T-helper 2 cell treated with Interferon-gamma antibody and Interleukin-4, amounts not matched to agents 100 ng/mL and 5 ng/mL, for 36 hours (primary cell): ENCODE data around the gene TRPC5OS. TPM values are rescaled to one million over a fixed set of nuclear protein-coding genes. Genes with fewer than 3 reads are reported as not detected.

ENCODE experiments used
- intact Hi-C: fragments of 100-400 bp; cut with micrococcal nuclease; formaldehyde crosslinking; loops from one replicate; pipeline ENCODE4 v1.15.1; 2023
- total RNA-seq: library from RNA; stranded (reverse); gene quantifications from 2 replicates; pipeline ENCODE4 v1.2.3, GENCODE V29; 2022

Gene TRPC5OS
- total RNA-seq, result not detected in 2 replicates

- intact Hi-C loops, result no loop called here
Measured at GRCh38 chrX:111875881-111876280, at the start of gene TRPC5OS. Gene TRPC5OS (plus strand): TSS chrX:111876181. CDS start chrX:111901850, 25,669 bp downstream.

DNA sequence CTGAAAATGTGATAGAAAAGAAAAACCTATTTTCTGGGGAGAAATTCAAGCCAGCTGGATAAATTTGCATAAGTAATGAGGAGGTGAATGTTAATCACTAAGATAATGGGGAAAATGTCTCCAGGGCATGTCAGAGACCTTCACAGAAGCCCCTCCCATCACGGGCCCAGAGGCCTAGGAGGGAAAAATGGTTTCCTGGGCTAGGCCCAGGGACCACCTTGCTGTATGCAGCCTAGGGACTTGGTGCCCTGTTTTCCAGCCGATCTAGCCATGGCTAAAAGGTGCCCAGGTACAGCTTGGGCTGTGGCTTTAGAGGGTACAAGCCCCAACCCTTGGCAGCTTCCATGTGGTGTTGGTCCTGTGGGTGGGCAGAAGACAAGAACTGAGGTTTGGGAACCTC lies 46.6 kb upstream of the TRPC5OS start:
- intact Hi-C loops, result no loop called here

GRCh38 chrX:111830571-111830970 lies 45.4 kb upstream of the TRPC5OS start:
- intact Hi-C loops, result no loop called here

DNA sequence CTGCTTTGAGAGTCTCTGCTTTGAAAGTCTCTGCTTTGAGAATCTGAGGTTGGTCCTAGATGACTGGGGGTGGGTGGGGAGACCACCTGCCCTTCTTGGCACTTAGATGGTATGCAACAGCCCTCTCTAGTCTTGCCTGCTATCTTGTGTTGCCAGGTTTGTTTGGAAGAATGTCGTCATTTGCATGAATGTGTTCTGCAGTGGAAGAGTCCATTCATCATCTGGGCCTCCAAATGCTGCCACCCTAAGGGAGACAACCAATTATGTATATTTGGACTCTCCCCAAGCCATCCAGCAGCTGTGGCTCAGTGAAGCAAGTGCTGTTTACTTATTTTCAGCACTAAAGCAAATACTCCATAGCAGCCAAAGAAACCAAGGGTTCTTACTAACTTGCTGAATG lies 44.6 kb upstream of the TRPC5OS start:
- intact Hi-C loops, result no loop called here

GRCh38 chrX:111837197-111837596 lies 38.8 kb upstream of the TRPC5OS start:
- intact Hi-C loops, result no loop called here

- intact Hi-C loops, result no loop called here
Measured at GRCh38 chrX:111847491-111848133, 28.4 kb upstream of the TRPC5OS start.

- intact Hi-C loops, result no loop called here
Measured at GRCh38 chrX:111848541-111848940, 27.4 kb upstream of the TRPC5OS start.

GRCh38 chrX:111850975-111851374 lies 25.0 kb upstream of the TRPC5OS start:
- intact Hi-C loops, result no loop called here

DNA sequence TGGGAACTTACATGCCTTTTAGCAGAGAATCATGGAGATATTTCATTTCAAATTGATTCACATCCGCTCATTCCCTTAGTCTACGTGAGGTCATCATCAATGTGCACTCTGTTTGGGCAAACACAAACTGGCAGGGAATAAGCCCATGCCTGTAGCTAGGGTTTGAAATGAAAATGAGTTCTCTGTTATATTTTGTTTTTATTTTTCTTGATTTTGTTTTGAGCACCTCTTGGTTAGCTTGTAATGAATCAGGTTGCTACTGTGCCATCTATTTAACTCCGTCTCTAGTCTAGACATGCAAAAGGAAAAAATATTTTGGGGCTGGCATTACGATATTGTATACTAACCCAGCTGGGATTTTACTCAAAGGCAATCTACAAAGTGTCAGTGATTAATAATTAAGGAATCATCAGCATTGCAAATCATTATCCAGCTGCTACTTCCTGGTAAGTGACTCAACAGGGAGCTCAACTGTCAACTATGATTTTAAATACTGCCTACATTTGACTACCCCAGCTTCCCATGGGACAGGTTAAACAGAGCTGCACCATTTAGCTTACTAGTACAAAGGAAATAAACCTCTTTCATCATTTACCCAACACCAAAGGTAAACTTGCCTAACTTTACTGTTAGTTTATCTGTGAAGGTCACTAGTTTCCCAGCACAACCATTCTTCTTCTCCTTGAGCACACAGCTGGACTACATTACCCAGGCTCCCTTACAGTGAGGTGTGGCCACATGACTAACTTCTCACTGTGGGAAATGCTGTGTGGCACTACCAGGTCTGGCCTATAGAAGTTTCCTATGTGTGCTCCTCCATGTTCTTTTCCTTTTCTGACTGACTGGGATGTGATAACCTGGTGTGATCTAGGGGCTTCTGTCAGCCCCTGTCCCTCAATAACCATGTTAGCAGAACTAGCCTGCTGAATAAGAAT lies 21.2 kb upstream of the TRPC5OS start:
- intact Hi-C loops, result no loop called here

GRCh38 chrX:111857534-111858060 lies 18.4 kb upstream of the TRPC5OS start:
- intact Hi-C loops, result no loop called here

DNA sequence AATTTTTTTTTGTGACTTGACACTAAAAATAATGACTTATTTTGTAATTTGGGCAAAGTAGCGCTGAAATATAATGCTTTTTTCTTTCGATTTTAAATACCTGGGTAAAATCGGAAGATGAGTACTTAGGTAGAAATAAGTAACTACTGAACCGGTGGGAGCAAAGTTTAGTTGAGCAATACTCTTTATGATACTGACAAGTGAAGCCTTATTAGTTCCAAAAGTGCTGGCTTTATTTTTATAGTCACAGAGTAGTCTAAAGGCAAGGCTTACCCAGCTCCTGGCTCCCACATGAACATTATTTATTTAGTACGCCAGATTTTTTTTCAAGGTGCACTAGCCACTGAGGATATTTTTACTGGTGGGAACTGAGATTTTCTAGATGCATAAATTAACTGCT lies 14.4 kb upstream of the TRPC5OS start:
- intact Hi-C loops, result no loop called here

DNA sequence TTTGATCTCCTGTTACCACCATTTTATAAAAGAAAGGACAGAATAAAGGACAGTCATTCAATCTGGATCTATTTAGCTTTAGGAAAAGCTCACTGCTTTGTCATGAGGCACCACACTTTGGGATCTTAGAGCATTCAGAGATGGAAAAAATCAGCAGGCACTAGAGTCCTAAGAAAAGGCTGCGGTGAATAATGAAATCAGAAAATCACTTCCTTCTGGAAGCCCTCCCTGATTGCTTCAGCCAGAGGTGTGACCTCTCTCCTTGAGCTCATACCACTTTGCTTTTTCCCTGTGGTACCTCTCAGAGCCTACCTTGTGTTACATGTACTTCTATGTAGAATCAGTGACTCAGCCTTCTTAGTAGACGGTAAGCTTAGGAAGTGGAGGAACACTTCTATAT lies 8.7 kb upstream of the TRPC5OS start:
- intact Hi-C loops, result loop anchor here (5.0 kb wide), 1 partner anchor 175 kb away; no protein-coding TSS in a partner anchor

GRCh38 chrX:111868726-111869638 lies 7.0 kb upstream of the TRPC5OS start:
- intact Hi-C loops, result loop anchor here (5.0 kb wide), 1 partner anchor 173 kb away; no protein-coding TSS in a partner anchor

GRCh38 chrX:111869639-111870034 lies 6.3 kb upstream of the TRPC5OS start:
- intact Hi-C loops, result loop anchor here (5.0 kb wide), 2 partner anchors 173 to 773 kb away; no protein-coding TSS in a partner anchor

DNA sequence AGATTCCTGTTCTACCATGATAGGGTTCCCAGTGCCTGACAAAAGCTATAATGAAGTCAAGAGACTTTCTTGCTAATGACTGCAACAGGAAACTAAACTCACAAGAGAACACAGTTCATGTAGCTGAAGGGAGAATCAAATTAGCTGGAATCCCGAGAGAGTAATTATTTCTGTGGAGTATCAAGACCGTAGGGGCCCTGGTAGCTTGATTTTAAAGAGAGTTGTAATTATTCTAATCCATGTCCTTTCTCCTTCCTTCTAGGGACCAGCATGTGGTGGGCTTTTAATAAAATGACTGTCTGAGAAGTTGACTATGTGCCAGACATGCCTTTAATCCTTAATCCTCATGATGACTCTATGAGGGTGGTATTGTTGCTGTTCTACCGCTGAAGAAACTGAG lies 1.7 kb upstream of the TRPC5OS start:
- intact Hi-C loops, result loop anchor here (5.0 kb wide), 1 partner anchor 768 kb away; no protein-coding TSS in a partner anchor

GRCh38 chrX:111876646-111877045 lies 665 bp downstream of the TRPC5OS start:
- intact Hi-C loops, result no loop called here

- intact Hi-C loops, result no loop called here
Measured at GRCh38 chrX:111877681-111878080, 1.7 kb downstream of the TRPC5OS start.

DNA sequence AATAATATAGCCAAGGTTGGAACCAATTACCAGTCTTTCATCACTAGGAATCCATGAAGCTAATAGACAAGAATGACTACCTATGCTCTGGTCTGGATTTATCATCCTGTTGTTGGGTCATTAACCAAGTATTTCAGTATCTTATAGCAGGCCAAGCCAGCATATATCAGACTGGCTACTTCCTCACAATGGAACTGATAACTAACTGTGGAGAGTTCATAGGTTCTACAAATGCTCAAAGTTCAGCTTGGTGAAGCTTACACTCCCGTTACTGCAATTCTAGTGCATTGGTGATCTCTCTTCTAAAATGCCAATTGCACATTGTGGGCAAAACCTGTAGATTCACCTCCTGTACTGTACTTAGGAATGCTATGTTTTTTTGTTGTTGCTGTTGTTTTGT lies 4.8 kb downstream of the TRPC5OS start:
- intact Hi-C loops, result no loop called here

DNA sequence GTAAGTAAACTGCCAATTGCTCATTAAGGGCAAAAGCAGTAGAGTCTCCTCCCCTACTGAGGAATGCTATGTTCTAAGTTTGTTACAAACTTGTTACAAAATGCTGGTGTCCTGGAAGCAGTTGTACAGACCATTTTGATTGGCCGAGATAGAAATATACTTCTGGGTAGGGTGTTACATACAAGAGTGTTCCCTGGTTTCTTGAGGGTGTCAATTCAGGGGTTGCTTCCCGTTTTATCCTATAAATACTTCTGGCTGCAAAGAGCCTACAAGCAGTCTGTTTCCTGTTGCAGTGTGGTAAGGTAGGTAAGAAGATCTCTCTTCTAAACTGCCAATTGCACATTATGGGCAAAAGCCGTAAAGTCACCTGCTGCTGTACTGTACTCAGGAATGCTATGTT lies 5.7 kb downstream of the TRPC5OS start:
- intact Hi-C loops, result no loop called here

DNA sequence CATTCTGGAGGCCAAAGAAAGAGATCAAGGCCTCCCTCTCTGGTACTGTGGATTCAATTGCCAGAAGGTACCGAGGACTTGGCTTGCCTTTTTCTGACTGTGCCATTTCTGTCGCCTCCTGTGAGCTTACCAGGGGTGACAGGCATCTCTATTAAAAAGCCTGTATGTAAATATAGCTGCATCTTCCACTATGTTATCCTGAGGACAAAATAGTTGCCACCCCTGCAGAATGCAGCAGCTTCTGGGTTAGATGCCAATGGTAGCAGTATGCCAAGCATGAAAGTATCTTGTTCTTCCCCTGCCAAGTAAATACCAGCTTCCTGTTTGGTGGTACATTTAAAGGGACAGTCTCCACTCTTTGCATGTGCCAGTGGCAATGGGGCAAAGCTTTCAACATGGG lies 10.7 kb downstream of the TRPC5OS start:
- intact Hi-C loops, result no loop called here

DNA sequence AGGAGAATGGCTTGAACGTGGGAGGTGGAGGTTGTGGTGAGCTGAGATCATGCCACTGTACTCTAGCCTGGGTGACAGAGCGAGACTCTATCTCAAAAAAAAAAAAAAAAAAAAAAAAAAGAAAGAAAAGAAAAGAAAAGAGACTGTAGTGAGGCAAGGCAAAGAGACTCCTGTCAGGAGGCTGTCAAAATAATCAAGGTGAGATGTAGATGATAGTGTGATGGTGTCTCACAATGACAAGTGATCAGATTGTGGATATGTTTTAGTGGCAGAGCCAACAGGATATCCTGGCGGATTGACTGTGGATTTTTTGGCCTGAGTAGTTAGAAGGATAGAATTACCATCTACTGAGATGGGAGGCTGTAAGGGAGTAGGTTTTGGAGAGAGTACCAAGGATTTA lies 12.6 kb downstream of the TRPC5OS start:
- intact Hi-C loops, result no loop called here
